ENCODE measurements around the gene PER1. TPM values are rescaled to one million over a fixed set of nuclear protein-coding genes. Genes with fewer than 3 reads are reported as not detected.
A peak's percentile ranks its signal among the peaks of the same experiment; 100 is the strongest.

Gene PER1
- total RNA-seq, 6 donors from 2014 or later, result 112 to 358 (median 288) TPM

DNA sequence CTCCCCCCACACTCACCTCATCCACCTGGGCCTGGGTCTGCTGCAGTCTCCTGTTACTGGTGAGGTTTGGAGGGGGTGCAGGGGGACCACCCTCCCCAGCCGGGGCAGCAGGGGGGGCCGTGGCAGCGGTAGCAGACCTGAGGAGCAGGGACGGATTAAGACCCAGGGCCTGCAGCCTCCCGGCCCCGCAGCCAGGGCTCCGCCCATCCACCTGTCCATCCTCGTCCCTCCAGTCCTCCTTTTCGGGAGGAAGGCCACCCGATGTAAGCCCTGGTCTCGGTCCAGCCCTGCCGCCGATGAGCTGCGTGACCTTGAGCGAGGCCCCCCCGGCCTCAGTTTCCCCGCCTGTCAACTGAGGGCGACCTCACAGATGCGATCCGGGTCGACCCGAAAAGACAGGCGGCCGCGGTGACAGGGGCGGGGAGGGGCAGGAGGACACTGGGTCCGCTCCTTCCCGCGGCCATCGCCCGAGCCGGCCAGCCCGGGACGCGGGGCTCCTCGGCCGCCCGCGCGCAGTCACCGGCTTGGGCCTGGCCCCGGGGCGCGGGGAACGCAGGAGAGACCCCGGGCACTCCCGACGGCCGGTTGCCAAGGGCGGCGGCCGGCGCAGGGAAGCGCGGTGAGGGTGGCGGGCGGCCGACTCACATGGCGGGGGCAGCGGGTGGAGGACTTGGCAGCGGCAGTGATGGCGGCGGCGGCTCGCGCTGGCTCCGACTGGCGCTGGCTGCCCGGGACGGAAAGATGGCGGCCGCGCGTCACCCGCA, 10.2 kb upstream of the PER1 start, which contains the start of gene VAMP2:
TSS of gene VAMP2 (minus strand) at position 716 of the 764 bp plus-strand sequence. CDS start at position 647, 69 bp downstream.
- 0% methylated on average over 10 to 75 of the region's 75 CpGs for WGBS, 2 donors
- Histone ChIP-seq H3K4me3 (peak within 1 kb of the TSS; percentile 63 to 95 (median 92)), H3K27ac (peak within 1 kb of the TSS; percentile 95 to 99 (median 97)), H3K27me3 (no peaks in the 10 kb centered on the region), H3K36me3 (peaks cover 4 to 31% (median 8%) of the 10 kb centered on the region in 4 donors), H3K9me3 (no peaks in the 10 kb centered on the region), H3K4me1 (peaks cover 38 to 60% (median 48%) of the 10 kb centered on the region in 4 donors)
- peak; percentile 9 to 86 for ATAC-seq (ENCODE audit: low FRiP score in 2 of 2)
- DNase-seq, result peak; percentile 79 to 98
- TF ChIP-seq POLR2A (IDR thresholded peaks at IDR 0.05) (peak in 3 of 4 donors; percentile 57 to 95 (median 70)), EP300 (IDR thresholded peaks at IDR 0.05) (peak in 1 of 4 donors; percentile 32), POLR2AphosphoS5 (IDR thresholded peaks at IDR 0.05) (peak; percentile 91 to 94)
- TF ChIP-seq, protein P1, sequence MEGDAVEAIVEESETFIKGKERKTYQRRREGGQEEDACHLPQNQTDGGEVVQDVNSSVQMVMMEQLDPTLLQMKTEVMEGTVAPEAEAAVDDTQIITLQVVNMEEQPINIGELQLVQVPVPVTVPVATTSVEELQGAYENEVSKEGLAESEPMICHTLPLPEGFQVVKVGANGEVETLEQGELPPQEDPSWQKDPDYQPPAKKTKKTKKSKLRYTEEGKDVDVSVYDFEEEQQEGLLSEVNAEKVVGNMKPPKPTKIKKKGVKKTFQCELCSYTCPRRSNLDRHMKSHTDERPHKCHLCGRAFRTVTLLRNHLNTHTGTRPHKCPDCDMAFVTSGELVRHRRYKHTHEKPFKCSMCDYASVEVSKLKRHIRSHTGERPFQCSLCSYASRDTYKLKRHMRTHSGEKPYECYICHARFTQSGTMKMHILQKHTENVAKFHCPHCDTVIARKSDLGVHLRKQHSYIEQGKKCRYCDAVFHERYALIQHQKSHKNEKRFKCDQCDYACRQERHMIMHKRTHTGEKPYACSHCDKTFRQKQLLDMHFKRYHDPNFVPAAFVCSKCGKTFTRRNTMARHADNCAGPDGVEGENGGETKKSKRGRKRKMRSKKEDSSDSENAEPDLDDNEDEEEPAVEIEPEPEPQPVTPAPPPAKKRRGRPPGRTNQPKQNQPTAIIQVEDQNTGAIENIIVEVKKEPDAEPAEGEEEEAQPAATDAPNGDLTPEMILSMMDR (IDR thresholded peaks at IDR 0.05), result peak in 4 of 6 experiments; percentile 4 to 39 (median 26)

DNA sequence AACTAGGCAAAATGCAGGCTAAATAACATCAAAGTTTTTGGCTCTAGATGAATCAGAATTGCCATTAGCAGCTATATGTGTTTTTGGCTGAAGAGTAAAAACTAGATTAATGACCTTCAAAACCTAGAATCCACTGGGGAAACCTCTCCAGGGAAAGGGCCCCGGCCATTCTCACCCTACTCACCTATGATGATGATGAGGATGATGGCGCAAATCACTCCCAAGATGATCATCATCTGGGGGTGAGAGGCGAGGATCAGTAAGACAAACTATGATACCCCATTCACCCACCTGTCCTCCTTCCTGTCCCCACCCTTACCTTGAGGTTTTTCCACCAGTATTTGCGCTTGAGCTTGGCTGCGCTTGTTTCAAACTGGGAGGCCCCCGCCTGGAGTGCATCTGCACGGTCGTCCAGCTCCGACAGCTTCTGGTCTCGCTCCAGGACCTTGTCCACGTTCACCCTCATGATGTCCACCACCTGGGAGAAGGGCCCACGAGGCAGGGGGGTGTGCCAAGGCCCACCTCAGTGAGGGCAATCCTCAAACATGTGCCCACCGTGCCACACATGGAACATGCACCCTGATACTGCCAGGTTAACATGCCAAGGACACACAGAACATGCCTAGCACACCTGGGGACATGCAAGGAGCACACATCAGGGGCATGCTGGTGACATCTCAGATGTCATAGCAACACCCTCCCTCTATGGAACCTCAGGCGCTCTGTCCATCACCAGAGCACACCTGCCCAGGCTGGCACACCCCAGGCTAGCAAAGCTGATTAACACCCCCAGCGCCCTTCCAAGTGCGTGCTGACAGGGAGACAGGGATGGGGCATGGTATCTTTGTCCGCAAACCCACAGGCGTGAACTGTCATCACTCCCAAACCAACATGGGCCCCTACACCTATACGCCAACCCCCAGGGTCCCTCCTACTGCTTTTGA, 9.4 kb upstream of the PER1 start:
- peak in 1 of 4 donors; percentile 12 for TF ChIP-seq POLR2A (IDR thresholded peaks at IDR 0.05)
- TF ChIP-seq, protein P1 (IDR thresholded peaks at IDR 0.05), result no peak
- 58 to 61% methylated on average over 15 to 17 of the region's 19 CpGs for WGBS, 2 donors
- H3K4me1 ChIP-seq, result peaks cover 43 to 66% (median 51%) of the 10 kb centered on the region in 4 donors
- H3K27ac ChIP-seq, result peak overlapping the region; percentile 95 to 99 (median 97)
- H3K27me3 ChIP-seq, result no peaks in the 10 kb centered on the region
- no peaks in the 10 kb centered on the region for H3K9me3 ChIP-seq
- H3K36me3 ChIP-seq, result peaks cover 4 to 31% (median 8%) of the 10 kb centered on the region in 4 donors
- peak overlapping the region; percentile 63 to 95 (median 92) for H3K4me3 ChIP-seq
- no peak for ATAC-seq (ENCODE audit: low FRiP score in 2 of 2)
- DNase-seq, result peak in 1 of 2 donors; percentile 39

DNA sequence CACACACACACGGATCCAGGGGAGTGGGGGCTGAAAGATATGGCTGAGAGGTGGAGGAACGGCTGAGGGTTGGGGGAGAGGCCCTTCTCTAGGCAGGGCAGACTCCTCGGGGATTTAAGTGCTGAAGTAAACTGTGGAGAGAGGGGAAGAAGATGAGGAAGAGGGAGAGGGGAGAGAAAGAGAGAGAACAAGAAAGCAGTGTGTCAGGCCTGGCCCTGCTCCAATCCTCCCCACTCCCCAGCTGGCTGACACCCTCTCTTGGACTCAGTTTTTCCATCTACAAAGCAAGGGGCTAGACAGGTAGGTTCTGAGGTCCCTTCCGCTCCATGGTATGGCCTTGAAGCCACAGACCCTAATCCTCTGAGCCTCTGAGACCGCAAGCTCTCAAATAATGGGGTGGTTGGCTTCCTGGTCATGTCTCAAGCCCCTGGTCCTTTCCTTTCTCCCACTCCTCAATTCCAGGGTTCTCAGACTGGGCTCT, 8.6 kb upstream of the PER1 start:
- H3K27ac ChIP-seq, result peak overlapping the region; percentile 95 to 99 (median 97)
- ATAC-seq (ENCODE audit: low FRiP score in 2 of 2) (no peak), DNase-seq (no peak)
- H3K4me1 ChIP-seq, result peaks cover 43 to 66% (median 51%) of the 10 kb centered on the region in 4 donors
- no peaks in the 10 kb centered on the region for H3K27me3 ChIP-seq
- 50 to 59% methylated on average over 5 of the region's 5 CpGs for WGBS, 2 donors
- no peaks in the 10 kb centered on the region for H3K9me3 ChIP-seq
- H3K36me3 ChIP-seq, result peaks cover 4 to 31% (median 8%) of the 10 kb centered on the region in 4 donors
- TF ChIP-seq POLR2A (IDR thresholded peaks at IDR 0.05) (no peak), EP300 (IDR thresholded peaks at IDR 0.05) (no peak), POLR2AphosphoS5 (IDR thresholded peaks at IDR 0.05) (no peak)
- TF ChIP-seq, protein P1 (IDR thresholded peaks at IDR 0.05), result no peak
- peak overlapping the region in 1 of 4 donors; percentile 3 for H3K4me3 ChIP-seq

DNA sequence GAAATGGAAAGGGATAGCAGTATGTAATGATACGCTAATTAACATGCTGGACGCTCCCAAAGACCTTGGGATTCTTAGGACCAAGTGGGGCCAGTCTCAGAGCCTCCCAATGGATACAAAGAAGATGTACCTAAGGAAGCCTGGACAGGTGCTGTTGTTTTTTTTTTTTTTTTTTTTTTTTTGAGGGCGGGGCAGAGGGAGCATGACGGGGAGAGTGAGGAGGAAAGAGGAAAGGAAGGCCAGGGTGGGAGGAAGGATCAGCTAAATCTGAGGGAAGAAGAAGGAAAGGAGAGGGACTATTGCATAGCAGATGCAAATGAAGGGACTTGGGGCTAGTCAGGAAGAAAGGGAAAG, 8.0 kb upstream of the PER1 start:
- 64 to 68% methylated on average over 4 of the region's 4 CpGs for WGBS, 2 donors
- ATAC-seq (ENCODE audit: low FRiP score in 2 of 2) (no peak), DNase-seq (no peak)
- no peak for TF ChIP-seq EP300 (IDR thresholded peaks at IDR 0.05)
- TF ChIP-seq, protein P1 (IDR thresholded peaks at IDR 0.05), result no peak
- TF ChIP-seq POLR2AphosphoS5 (IDR thresholded peaks at IDR 0.05), result no peak
- no peak for TF ChIP-seq POLR2A (IDR thresholded peaks at IDR 0.05)
- H3K27ac ChIP-seq, result peak overlapping the region in 2 of 4 donors; percentile 98 to 99
- no peak overlapping the region for H3K4me3 ChIP-seq
- no peaks in the 10 kb centered on the region for H3K9me3 ChIP-seq
- no peaks in the 10 kb centered on the region for H3K27me3 ChIP-seq
- peaks cover 43 to 66% (median 51%) of the 10 kb centered on the region in 4 donors for H3K4me1 ChIP-seq
- H3K36me3 ChIP-seq, result peaks cover 4 to 31% (median 8%) of the 10 kb centered on the region in 4 donors
